OCI-LY7 (cell line): Measurements from ENCODE around the gene C19orf85. TPM values are rescaled to one million over a fixed set of nuclear protein-coding genes. Genes with fewer than 3 reads are reported as not detected.

Experiments
- BruUV-seq: library from RNA; stranded (reverse); fragments of 400-500 nt; replicated peaks from 2 replicates; lab custom pipeline; 2021; lab: Mats Ljungman, UMichigan
- CTCF ChIA-PET: fragments of 300-600 bp; sonication (Branson Sonifier 250); formaldehyde crosslinking; loops from one replicate; lab custom pipeline; 2022; ENCODE audit warnings: antibody characterized with exemption; ENCODE audit not compliant: unreplicated experiment; lab: Charles Lee
- POLR2A ChIA-PET: fragments of 300-600 bp; sonication (Branson Sonifier 250); formaldehyde crosslinking; loops from one replicate; lab custom pipeline; 2022; ENCODE audit warnings: antibody characterized with exemption; lab: Charles Lee
- DNase-seq: peaks from one replicate; pipeline ENCODE4 v3.0.0-alpha.2; 2015; ENCODE audit warnings: low spot score
- H2AFZ ChIP-seq: fragments of 200-600 bp; sonication (generic), shearing (Covaris generic); 2 replicates; pipeline ENCODE4 v1.6.1; 2014; ENCODE audit warnings: mild to moderate bottlenecking, antibody characterized with exemption, low read length, moderate library complexity
- H3K27ac ChIP-seq: fragments of 200-600 bp; sonication (generic); 2 replicates; pipeline ENCODE4 v1.5.1; 2014; ENCODE audit warnings: mixed run types, low read depth, mild to moderate bottlenecking, moderate library complexity, low read length, inconsistent platforms; ENCODE audit not compliant: poor library complexity, severe bottlenecking
- H3K36me3 ChIP-seq: fragments of 200-600 bp; sonication (generic); 2 replicates; pipeline ENCODE4 v1.6.1; 2014; ENCODE audit warnings: mild to moderate bottlenecking, antibody characterized with exemption, low read length, moderate library complexity, mixed read lengths; ENCODE audit not compliant: insufficient read depth
- H3K4me1 ChIP-seq: fragments of 200-600 bp; sonication (generic); 2 replicates; pipeline ENCODE4 v1.5.1; 2014; ENCODE audit warnings: mild to moderate bottlenecking, low read length; ENCODE audit not compliant: insufficient read depth, poor library complexity, severe bottlenecking
- H3K4me2 ChIP-seq: fragments of 200-600 bp; sonication (generic); 2 replicates; pipeline ENCODE4 v1.6.1; 2014; ENCODE audit warnings: mild to moderate bottlenecking, low read length
- H3K4me3 ChIP-seq: fragments of 200-600 bp; sonication (generic); 2 replicates; pipeline ENCODE4 v1.5.1; 2014; ENCODE audit warnings: mild to moderate bottlenecking, low read depth, low read length; ENCODE audit not compliant: poor library complexity, severe bottlenecking
- H3K79me2 ChIP-seq: fragments of 200-600 bp; sonication (generic); 2 replicates; pipeline ENCODE4 v1.6.1; 2016; ENCODE audit warnings: low read depth, mild to moderate bottlenecking, low read length, moderate library complexity, mixed read lengths; ENCODE audit not compliant: insufficient read depth
- H3K9me2 ChIP-seq: fragments of 200-600 bp; sonication (generic); 2 replicates; pipeline ENCODE4 v1.6.1; 2016; ENCODE audit warnings: mild to moderate bottlenecking, low read length, mixed read lengths; ENCODE audit not compliant: insufficient read depth
- H3K9me3 ChIP-seq: fragments of 200-600 bp; sonication (generic); 2 replicates; pipeline ENCODE4 v1.6.1; 2014; ENCODE audit warnings: mild to moderate bottlenecking, mixed run types, low read length, mixed read lengths
- H4K20me1 ChIP-seq: fragments of 200-600 bp; sonication (generic); 2 replicates; pipeline ENCODE4 v1.6.1; 2014; ENCODE audit warnings: mild to moderate bottlenecking, antibody characterized with exemption, low read length, moderate library complexity, mixed read lengths; ENCODE audit not compliant: insufficient read depth
- CTCF ChIP-seq: fragments of 200-600 bp; sonication (generic); conservative IDR thresholded peaks from 2 replicates; pipeline ENCODE4 v1.5.1; 2014; ENCODE audit warnings: mild to moderate bottlenecking, antibody characterized with exemption, low read length, moderate library complexity, mixed read lengths
- EZH2phosphoT487 ChIP-seq: fragments of 200-600 bp; sonication (generic); IDR thresholded peaks from 2 replicates; pipeline ENCODE4 v1.6.1; 2018; ENCODE audit warnings: low read depth, borderline replicate concordance, mild to moderate bottlenecking, mixed run types, antibody characterized with exemption, low read length, moderate library complexity, mixed read lengths
- intact Hi-C: fragments of 100-400 bp; cut with micrococcal nuclease; formaldehyde crosslinking; loops from one replicate; pipeline ENCODE4 v1.10.0; 2022; ENCODE audit not compliant: unreplicated experiment
- total RNA-seq, 2 experiments: library from RNA; depleted of rRNA in 1 of 2; stranded (reverse); fragments of >200 nt in 1 of 2; shearing (Covaris generic) in 1 of 2; gene quantifications; 2 replicates each; pipeline ENCODE4 v1.2.3, GENCODE V29; 2014 to 2022

Gene C19orf85
- total RNA-seq, 2 experiments from 2014 or later = not detected

GRCh38 chr19:55491546-55492360 lies 27.2 kb upstream of the C19orf85 start:
- no peak overlapping the region for H3K27ac ChIP-seq
- POLR2A ChIA-PET = no interaction called here
- CTCF ChIA-PET = no interaction called here
- no TSS peak for BruUV-seq
- H3K36me3 ChIP-seq = no peaks in the 10 kb centered on the region
- H3K4me3 ChIP-seq = no peak overlapping the region
- no peaks in the 10 kb centered on the region for H3K9me2 ChIP-seq
- no peak for TF ChIP-seq EZH2phosphoT487
- TF ChIP-seq CTCF = no peak
- H3K4me2 ChIP-seq = no peak overlapping the region
- no peak for DNase-seq
- intact Hi-C loops = no loop called here
- no peaks in the 10 kb centered on the region for H4K20me1 ChIP-seq
- H2AFZ ChIP-seq = no peak overlapping the region
- H3K9me3 ChIP-seq = no peaks in the 10 kb centered on the region
- no peaks in the 10 kb centered on the region for H3K79me2 ChIP-seq
- peaks cover 17% of the 10 kb centered on the region for H3K4me1 ChIP-seq

- POLR2A ChIA-PET = no interaction called here
- no peaks in the 10 kb centered on the region for H3K79me2 ChIP-seq
- peaks cover 23% of the 10 kb centered on the region for H3K4me1 ChIP-seq
- no peak overlapping the region for H3K4me2 ChIP-seq
- H4K20me1 ChIP-seq = no peaks in the 10 kb centered on the region
- H2AFZ ChIP-seq = no peak overlapping the region
- no TSS peak for BruUV-seq
- no peaks in the 10 kb centered on the region for H3K9me3 ChIP-seq
- H3K4me3 ChIP-seq = no peak overlapping the region
- no peak for DNase-seq
- intact Hi-C loops = no loop called here
- TF ChIP-seq CTCF (no peak), EZH2phosphoT487 (no peak)
- H3K36me3 ChIP-seq = no peaks in the 10 kb centered on the region
- H3K9me2 ChIP-seq = no peaks in the 10 kb centered on the region
- no peak overlapping the region for H3K27ac ChIP-seq
- CTCF ChIA-PET = no interaction called here
Measured at GRCh38 chr19:55490478-55491432, 26.2 kb upstream of the C19orf85 start.
